Neural cell (in vitro differentiated cells): ENCODE data around the gene E4F1. TPM values are rescaled to one million over a fixed set of nuclear protein-coding genes. Genes with fewer than 3 reads are reported as not detected.
A peak's percentile ranks its signal among the peaks of the same experiment; 100 is the strongest.

Experiments used
- H2AFZ ChIP-seq: fragments of 200-600, 300-800 bp; sonication (generic), shearing (Covaris generic); 2 replicates; pipeline ENCODE4 v1.6.0; 2014; ENCODE audit warnings: low read depth, mild to moderate bottlenecking, antibody characterized with exemption, low read length, moderate library complexity
- H3F3A ChIP-seq: fragments of 200-600 bp; shearing (Covaris generic); 2 replicates; pipeline ENCODE4 v1.6.1; 2016; ENCODE audit warnings: mild to moderate bottlenecking, moderate library complexity, mixed read lengths, antibody characterized with exemption, low read length; ENCODE audit not compliant: insufficient read depth, poor library complexity, severe bottlenecking
- H3K27ac ChIP-seq: fragments of 200-600, 300-800 bp; sonication (generic), shearing (Covaris generic); 2 replicates; pipeline ENCODE4 v1.5.1; 2014; ENCODE audit warnings: mild to moderate bottlenecking, low read length, moderate library complexity
- H3K27me3 ChIP-seq: fragments of 300-800, 200-600 bp; sonication (generic), shearing (Covaris generic); 2 replicates; pipeline ENCODE4 v1.6.0; 2014; ENCODE audit warnings: mild to moderate bottlenecking, low read depth, low read length, moderate library complexity; ENCODE audit not compliant: insufficient read depth
- H3K36me3 ChIP-seq: fragments of 300-800, 200-600 bp; sonication (generic), shearing (Covaris generic); 2 replicates; pipeline ENCODE4 v1.5.1; 2014; ENCODE audit warnings: mild to moderate bottlenecking, antibody characterized with exemption, low read length, moderate library complexity; ENCODE audit not compliant: insufficient read depth
- H3K4me2 ChIP-seq: fragments of 300-800, 200-600 bp; sonication (generic), shearing (Covaris generic); 2 replicates; pipeline ENCODE4 v1.6.0; 2014; ENCODE audit warnings: mild to moderate bottlenecking, low read length
- H3K4me3 ChIP-seq: fragments of 300-800, 200-600 bp; sonication (generic), shearing (Covaris generic); 2 replicates; pipeline ENCODE4 v1.5.1; 2014; ENCODE audit warnings: mild to moderate bottlenecking, low read length, moderate library complexity
- H3K79me2 ChIP-seq: fragments of 200-600 bp; shearing (Covaris generic); replicated peaks from 2 replicates; pipeline ENCODE4 v1.6.0; 2014; ENCODE audit warnings: mild to moderate bottlenecking, low read length, moderate library complexity; ENCODE audit not compliant: insufficient read depth
- H3K9ac ChIP-seq: fragments of 300-800, 200-600 bp; sonication (generic), shearing (Covaris generic); 2 replicates; pipeline ENCODE4 v1.6.1; 2016; ENCODE audit warnings: mild to moderate bottlenecking, low read length, mixed read lengths
- H3K9me2 ChIP-seq: fragments of 200-600 bp; shearing (Covaris generic); 2 replicates; pipeline ENCODE4 v1.6.1; 2016; ENCODE audit warnings: mild to moderate bottlenecking, low read length, mixed read lengths; ENCODE audit not compliant: insufficient read depth
- H3K9me3 ChIP-seq: fragments of 200-600, 300-800 bp; sonication (generic), shearing (Covaris generic); 2 replicates; pipeline ENCODE4 v1.6.1; 2016; ENCODE audit warnings: mild to moderate bottlenecking, mixed run types, low read length, moderate library complexity, mixed read lengths
- H4K20me1 ChIP-seq: fragments of 200-600 bp; shearing (Covaris generic); 2 replicates; pipeline ENCODE4 v1.6.1; 2016; ENCODE audit warnings: mild to moderate bottlenecking, mixed run types; ENCODE audit not compliant: insufficient read depth
- EP300 ChIP-seq: fragments of 450-650 bp; conservative IDR thresholded peaks from 2 replicates; pipeline ENCODE4 v1.6.1; 2014; ENCODE audit warnings: antibody characterized with exemption, mild to moderate bottlenecking, moderate library complexity; ENCODE audit not compliant: poor library complexity, severe bottlenecking
- EZH2 ChIP-seq: fragments of 200-600, 300-800 bp; shearing (Covaris generic), sonication (generic); IDR thresholded peaks from 2 replicates; pipeline ENCODE4 v1.6.1; 2014; ENCODE audit warnings: antibody characterized with exemption, low read length, borderline replicate concordance, mild to moderate bottlenecking; ENCODE audit not compliant: insufficient read depth, poor library complexity, severe bottlenecking
- MXI1 ChIP-seq: fragments of 450-650 bp; conservative IDR thresholded peaks from 2 replicates; pipeline ENCODE4 v1.6.1; 2014; ENCODE audit warnings: antibody characterized with exemption, mild to moderate bottlenecking; ENCODE audit not compliant: poor library complexity, severe bottlenecking
- POLR2AphosphoS5 ChIP-seq: IDR thresholded peaks from 2 replicates; pipeline ENCODE4 v1.6.1; 2012
- RAD21 ChIP-seq: fragments of 450-650 bp; conservative IDR thresholded peaks from 2 replicates; pipeline ENCODE4 v1.6.1; 2014; ENCODE audit warnings: antibody characterized with exemption, mild to moderate bottlenecking, moderate library complexity
- SMC3 ChIP-seq: fragments of 450-650 bp; conservative IDR thresholded peaks from 2 replicates; pipeline ENCODE4 v1.6.1; 2014; ENCODE audit warnings: antibody characterized with exemption, mild to moderate bottlenecking, moderate library complexity; ENCODE audit not compliant: poor library complexity
- TAF1 ChIP-seq: IDR thresholded peaks from 2 replicates; pipeline ENCODE4 v1.6.1; 2012; ENCODE audit warnings: low read depth
- polyA plus RNA-seq: library from polyadenylated mRNA; depleted of rRNA; stranded (reverse); fragments of >200 nt; gene quantifications from 2 replicates; pipeline ENCODE4 v1.2.3, GENCODE V29; 2014
- TF ChIP-seq, protein P1 (sequence below): fragments of 450-650 bp; IDR thresholded peaks from 2 replicates; pipeline ENCODE4 v1.5.1; 2014; ENCODE audit warnings: antibody characterized with exemption, mild to moderate bottlenecking, moderate library complexity; ENCODE audit not compliant: poor library complexity, severe bottlenecking
- TF ChIP-seq, protein P2 (sequence below): IDR thresholded peaks from 2 replicates; pipeline ENCODE4 v1.6.1; 2012; ENCODE audit warnings: borderline replicate concordance

Gene E4F1
- polyA plus RNA-seq, 1 donor from 2014 or later = 64.9 TPM

DNA sequence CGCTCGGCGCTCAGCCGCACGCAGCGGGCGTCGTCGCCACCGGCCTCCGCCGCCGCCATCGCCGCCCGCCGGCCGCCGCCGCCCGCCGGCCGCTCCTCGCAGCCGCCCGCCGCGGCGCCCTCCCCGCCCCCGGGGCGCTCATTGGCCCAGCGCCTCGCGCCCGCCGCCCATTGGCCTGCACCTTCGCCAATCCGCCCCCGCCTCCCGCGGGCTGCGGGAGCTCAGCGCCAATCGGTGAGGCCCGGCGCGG is 8.7 kb upstream of the E4F1 start, which contains the start of gene PGP:
Gene PGP (minus strand): TSS at position 122 of the 250 bp plus-strand sequence. CDS start 63 bp downstream, at position 59.
- H3K27ac ChIP-seq = peak within 1 kb of the TSS; percentile 77
- no peaks in the 10 kb centered on the region for H3K27me3 ChIP-seq
- no peaks in the 10 kb centered on the region for H3K9me2 ChIP-seq
- peak within 1 kb of the TSS; percentile 48 for H2AFZ ChIP-seq
- H3K4me2 ChIP-seq = peak within 1 kb of the TSS; percentile 91
- peaks cover 6% of the 10 kb centered on the region for H3K79me2 ChIP-seq
- no peaks in the 10 kb centered on the region for H3F3A ChIP-seq
- H3K9me3 ChIP-seq = no peaks in the 10 kb centered on the region
- peak within 1 kb of the TSS; percentile 86 for H3K4me3 ChIP-seq
- no peak for TF ChIP-seq SMC3
- TF ChIP-seq EZH2 = no peak
- TF ChIP-seq POLR2AphosphoS5 = no peak
- TF ChIP-seq, protein P1, sequence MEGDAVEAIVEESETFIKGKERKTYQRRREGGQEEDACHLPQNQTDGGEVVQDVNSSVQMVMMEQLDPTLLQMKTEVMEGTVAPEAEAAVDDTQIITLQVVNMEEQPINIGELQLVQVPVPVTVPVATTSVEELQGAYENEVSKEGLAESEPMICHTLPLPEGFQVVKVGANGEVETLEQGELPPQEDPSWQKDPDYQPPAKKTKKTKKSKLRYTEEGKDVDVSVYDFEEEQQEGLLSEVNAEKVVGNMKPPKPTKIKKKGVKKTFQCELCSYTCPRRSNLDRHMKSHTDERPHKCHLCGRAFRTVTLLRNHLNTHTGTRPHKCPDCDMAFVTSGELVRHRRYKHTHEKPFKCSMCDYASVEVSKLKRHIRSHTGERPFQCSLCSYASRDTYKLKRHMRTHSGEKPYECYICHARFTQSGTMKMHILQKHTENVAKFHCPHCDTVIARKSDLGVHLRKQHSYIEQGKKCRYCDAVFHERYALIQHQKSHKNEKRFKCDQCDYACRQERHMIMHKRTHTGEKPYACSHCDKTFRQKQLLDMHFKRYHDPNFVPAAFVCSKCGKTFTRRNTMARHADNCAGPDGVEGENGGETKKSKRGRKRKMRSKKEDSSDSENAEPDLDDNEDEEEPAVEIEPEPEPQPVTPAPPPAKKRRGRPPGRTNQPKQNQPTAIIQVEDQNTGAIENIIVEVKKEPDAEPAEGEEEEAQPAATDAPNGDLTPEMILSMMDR = no peak
- no peak for TF ChIP-seq TAF1
- TF ChIP-seq RAD21 = no peak
- no peak for TF ChIP-seq EP300
- TF ChIP-seq, protein P2, sequence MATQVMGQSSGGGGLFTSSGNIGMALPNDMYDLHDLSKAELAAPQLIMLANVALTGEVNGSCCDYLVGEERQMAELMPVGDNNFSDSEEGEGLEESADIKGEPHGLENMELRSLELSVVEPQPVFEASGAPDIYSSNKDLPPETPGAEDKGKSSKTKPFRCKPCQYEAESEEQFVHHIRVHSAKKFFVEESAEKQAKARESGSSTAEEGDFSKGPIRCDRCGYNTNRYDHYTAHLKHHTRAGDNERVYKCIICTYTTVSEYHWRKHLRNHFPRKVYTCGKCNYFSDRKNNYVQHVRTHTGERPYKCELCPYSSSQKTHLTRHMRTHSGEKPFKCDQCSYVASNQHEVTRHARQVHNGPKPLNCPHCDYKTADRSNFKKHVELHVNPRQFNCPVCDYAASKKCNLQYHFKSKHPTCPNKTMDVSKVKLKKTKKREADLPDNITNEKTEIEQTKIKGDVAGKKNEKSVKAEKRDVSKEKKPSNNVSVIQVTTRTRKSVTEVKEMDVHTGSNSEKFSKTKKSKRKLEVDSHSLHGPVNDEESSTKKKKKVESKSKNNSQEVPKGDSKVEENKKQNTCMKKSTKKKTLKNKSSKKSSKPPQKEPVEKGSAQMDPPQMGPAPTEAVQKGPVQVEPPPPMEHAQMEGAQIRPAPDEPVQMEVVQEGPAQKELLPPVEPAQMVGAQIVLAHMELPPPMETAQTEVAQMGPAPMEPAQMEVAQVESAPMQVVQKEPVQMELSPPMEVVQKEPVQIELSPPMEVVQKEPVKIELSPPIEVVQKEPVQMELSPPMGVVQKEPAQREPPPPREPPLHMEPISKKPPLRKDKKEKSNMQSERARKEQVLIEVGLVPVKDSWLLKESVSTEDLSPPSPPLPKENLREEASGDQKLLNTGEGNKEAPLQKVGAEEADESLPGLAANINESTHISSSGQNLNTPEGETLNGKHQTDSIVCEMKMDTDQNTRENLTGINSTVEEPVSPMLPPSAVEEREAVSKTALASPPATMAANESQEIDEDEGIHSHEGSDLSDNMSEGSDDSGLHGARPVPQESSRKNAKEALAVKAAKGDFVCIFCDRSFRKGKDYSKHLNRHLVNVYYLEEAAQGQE = no peak
- TF ChIP-seq MXI1 = no peak
- H3K9ac ChIP-seq = peak within 1 kb of the TSS; percentile 65
- H3K36me3 ChIP-seq = no peaks in the 10 kb centered on the region
- H4K20me1 ChIP-seq = no peaks in the 10 kb centered on the region

DNA sequence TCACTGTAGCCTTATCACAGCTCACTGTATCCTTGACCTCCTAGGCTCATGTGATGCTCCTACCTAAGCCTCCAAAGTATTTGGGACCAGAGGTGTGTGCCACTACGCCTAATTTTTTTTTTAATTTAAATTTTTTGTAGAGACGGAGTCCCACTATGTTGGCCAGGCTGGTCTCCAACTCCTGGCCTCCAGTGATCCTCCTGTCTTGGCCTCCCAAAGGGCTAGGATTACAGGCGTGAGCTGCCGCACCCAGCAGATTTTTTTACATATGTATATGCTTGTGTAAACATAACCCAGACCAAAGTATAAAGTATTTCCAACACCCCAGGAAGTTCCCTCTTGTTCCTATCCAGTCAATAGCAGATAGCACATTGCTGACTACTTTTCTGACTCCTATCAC is 7.1 kb upstream of the E4F1 start:
- H3K27ac ChIP-seq = no peak overlapping the region
- H3F3A ChIP-seq = no peaks in the 10 kb centered on the region
- no peak overlapping the region for H3K4me2 ChIP-seq
- H4K20me1 ChIP-seq = no peaks in the 10 kb centered on the region
- no peaks in the 10 kb centered on the region for H3K9me2 ChIP-seq
- no peaks in the 10 kb centered on the region for H3K27me3 ChIP-seq
- peaks cover 6% of the 10 kb centered on the region for H3K79me2 ChIP-seq
- H2AFZ ChIP-seq = no peak overlapping the region
- TF ChIP-seq EZH2 = no peak
- H3K36me3 ChIP-seq = no peaks in the 10 kb centered on the region
- no peaks in the 10 kb centered on the region for H3K9me3 ChIP-seq
- no peak overlapping the region for H3K9ac ChIP-seq
- no peak overlapping the region for H3K4me3 ChIP-seq

DNA sequence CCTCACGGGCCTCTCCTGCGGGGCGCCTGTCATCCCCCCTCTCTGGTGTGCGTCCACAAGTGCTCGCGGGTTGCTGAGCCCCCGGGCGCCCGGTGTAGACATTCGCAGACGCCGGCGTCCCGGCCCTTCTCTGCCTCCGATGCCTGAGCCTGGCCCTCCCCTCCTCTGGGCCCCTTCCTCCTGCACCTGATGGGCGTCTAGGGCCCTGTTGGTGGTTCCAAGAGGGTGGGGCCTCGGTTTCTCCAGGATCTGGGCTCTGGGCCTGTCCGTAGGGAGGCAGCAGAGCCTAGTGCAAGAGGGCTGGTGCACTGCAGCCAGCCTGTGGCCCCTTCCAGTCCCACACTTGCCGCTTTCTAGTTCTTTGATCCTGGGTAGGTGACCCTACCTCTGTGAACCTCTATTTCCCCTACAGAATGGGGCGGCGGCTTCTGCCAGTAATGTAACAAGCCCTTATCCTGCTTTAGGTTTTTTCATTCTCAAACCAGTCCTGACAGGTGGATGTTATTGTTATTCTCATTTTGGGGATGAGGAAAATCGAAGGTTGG is 623 bp downstream of the E4F1 start:
- Histone ChIP-seq H3K4me3 (peak overlapping the region; percentile 95), H3K27me3 (no peaks in the 10 kb centered on the region), H3K9ac (peak overlapping the region; percentile 84), H3F3A (no peaks in the 10 kb centered on the region), H3K4me2 (peak overlapping the region; percentile 85), H3K79me2 (peaks cover 26% of the 10 kb centered on the region), H3K9me2 (no peaks in the 10 kb centered on the region), H4K20me1 (no peaks in the 10 kb centered on the region), H3K27ac (peak overlapping the region; percentile 64), H3K36me3 (no peaks in the 10 kb centered on the region), H2AFZ (no peak overlapping the region), H3K9me3 (no peaks in the 10 kb centered on the region)
- TF ChIP-seq RAD21 (no peak), SMC3 (no peak), EP300 (no peak), POLR2AphosphoS5 (no peak), MXI1 (no peak)
- TF ChIP-seq, protein P1 = peak; percentile 13
- TF ChIP-seq, protein P2 = no peak
